ENCODE data around the gene ALG11.
"Not testable (repeated sequence)": the region's sequence is repeated elsewhere in the genome, so short reads cannot be mapped to it uniquely, and the experiment has no call there.

Gene ALG11, protein sequence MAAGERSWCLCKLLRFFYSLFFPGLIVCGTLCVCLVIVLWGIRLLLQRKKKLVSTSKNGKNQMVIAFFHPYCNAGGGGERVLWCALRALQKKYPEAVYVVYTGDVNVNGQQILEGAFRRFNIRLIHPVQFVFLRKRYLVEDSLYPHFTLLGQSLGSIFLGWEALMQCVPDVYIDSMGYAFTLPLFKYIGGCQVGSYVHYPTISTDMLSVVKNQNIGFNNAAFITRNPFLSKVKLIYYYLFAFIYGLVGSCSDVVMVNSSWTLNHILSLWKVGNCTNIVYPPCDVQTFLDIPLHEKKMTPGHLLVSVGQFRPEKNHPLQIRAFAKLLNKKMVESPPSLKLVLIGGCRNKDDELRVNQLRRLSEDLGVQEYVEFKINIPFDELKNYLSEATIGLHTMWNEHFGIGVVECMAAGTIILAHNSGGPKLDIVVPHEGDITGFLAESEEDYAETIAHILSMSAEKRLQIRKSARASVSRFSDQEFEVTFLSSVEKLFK

GRCh38 chr13:52011632-52012511 is at the start of gene ALG11:
TSS of gene ALG11 (plus strand) at chr13:52012398. CDS start at chr13:52012419, 21 bp downstream.
- peak; percentile 89 for DNase-seq

GRCh38 chr13:51966186-51966585 is 46.0 kb upstream of the ALG11 start:
- no peak for DNase-seq

- DNase-seq, result no peak
Measured at GRCh38 chr13:51967482-51968446, 44.4 kb upstream of the ALG11 start.

GRCh38 chr13:51970349-51970748 is 41.8 kb upstream of the ALG11 start:
- DNase-seq, result no peak

- no peak for DNase-seq
Measured at GRCh38 chr13:51971520-51972426, 40.4 kb upstream of the ALG11 start.

GRCh38 chr13:51974482-51974881 is 37.7 kb upstream of the ALG11 start:
- DNase-seq, result no peak

- DNase-seq, result no peak
Measured at GRCh38 chr13:51976423-51976822, 35.8 kb upstream of the ALG11 start.

DNA sequence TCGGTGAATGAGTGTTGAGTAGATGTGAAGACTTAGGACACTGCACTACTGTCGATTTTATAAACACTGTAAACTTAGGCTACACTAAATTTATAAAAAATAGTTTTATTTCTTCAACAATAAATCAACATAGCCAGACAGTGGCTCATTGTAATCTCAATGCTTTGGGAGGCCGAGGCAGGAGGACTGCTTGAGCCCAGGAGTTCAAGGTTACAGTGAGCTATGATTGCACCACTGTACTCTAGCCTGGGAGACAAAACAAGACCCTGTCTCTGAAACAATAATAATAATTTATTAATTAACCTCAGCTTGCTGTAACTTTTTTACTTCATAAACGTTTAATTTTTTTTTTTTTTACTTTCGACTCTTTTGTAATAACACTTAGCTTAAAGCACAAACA is 35.3 kb upstream of the ALG11 start:
- no peak for DNase-seq

DNA sequence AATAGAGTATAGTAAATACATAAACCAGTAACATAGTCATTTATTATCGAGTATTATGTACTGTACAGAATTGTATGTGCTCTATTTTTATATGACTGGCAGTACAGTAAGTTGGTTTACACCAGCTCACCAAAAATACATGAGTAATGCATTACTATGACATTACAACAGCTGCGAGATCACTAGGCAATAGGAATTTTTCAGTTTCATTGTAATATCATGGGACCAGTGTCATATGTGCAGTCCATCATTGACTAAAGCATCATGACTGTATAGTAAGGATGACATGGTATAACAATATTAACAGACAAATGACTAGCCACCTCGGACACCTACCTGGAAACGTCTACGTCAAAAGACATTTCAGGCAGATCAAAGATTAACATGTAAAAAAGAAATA is 34.6 kb upstream of the ALG11 start:
- DNase-seq, result no peak

- peak; percentile 33 for DNase-seq
Measured at GRCh38 chr13:51978796-51979556, 33.2 kb upstream of the ALG11 start.

- DNase-seq, result no peak
Measured at GRCh38 chr13:51980908-51981307, 31.3 kb upstream of the ALG11 start.

- no peak for DNase-seq
Measured at GRCh38 chr13:51981355-51981754, 30.8 kb upstream of the ALG11 start.

- not testable (repeated sequence) for DNase-seq
Measured at GRCh38 chr13:51983292-51983691, 28.9 kb upstream of the ALG11 start.

- DNase-seq, result not testable (repeated sequence)
Measured at GRCh38 chr13:51984904-51985303, 27.3 kb upstream of the ALG11 start.

GRCh38 chr13:51988988-51989618 is 23.1 kb upstream of the ALG11 start:
- no peak for DNase-seq

DNA sequence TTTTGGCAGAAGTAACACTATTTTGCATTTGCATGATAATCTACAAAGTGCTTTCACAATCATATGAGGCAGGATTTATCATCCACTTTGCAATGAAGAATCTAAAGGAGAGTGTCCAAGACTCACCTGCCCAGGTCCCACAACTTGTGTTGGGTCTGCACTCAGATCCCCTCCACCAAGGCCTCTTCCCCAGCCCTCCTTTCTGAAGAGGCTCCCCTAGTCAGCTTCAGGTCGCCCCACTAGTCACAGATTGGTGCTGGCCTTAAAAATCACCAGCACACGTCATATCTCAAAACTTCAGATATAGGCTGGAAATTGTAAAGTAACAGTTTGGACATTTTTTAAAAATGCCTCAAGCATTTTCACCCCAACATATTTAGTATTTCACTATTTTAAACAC is 18.5 kb upstream of the ALG11 start:
- no peak for DNase-seq

DNA sequence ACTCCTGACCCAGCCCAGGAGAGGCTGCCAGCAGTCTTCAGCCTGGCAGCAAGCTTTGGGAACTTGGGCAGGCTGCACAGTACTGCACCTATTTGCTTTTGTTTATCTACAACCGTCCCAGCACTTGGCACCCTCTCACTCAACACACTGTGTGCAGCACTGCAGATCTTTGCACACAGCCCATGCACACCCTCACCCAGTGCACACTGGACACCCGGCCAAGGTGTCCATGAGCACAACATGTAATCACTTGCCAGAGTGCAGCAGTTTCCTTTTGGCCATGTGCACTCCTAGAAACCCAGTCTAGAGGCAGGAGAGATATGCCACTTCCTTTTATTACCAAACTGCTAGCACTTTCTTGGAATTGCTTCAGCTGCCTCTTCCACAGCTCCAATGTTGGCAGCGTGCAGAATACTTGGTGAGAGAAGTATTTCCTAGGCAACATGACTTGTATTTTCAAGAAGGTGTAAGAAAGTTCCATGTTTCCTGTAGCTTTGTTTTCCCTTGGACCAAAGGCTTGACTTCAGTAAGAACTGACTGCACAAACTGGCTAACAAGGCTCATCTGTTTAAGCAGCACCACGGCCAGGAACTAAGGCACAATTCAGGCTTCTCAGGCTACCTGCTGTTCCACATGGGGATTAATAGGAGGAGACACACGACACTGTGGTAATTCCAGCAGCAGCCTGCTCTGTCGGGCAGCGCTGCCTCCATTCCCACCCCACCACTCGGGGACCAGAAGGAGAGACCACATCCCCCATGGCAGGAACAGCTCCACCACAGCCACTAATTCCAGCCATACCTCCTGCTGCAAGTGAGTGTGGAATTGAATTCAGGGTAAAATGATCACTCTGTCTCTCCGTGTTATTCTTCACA is 16.3 kb upstream of the ALG11 start:
- no peak for DNase-seq

GRCh38 chr13:51996641-51997040 is 15.6 kb upstream of the ALG11 start:
- DNase-seq, result no peak

DNA sequence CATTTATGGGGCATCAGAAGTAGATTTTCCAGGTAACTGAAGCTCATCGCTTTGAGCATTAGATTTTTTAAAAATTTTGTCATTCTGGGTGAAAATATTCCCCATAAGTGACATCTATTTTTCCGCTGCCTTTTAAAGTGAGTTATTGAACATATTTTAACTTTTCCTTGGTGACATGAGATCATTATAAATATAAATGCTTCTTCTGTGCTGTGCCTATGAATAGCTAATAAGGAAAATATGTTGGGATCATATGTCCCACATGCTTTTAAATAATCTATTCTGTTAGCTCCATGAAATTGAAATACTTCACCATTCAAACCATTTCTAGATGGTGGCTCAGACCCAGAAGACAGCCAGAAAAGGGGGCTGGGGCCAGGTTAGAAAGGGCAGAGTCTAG is 15.0 kb upstream of the ALG11 start:
- no peak for DNase-seq

Measured in NCI-H2029 (cell line).